Measurements from ENCODE around the gene LNPK.
A peak's percentile ranks its signal among the peaks of the same experiment; 100 is the strongest.

LNPK gene, protein sequence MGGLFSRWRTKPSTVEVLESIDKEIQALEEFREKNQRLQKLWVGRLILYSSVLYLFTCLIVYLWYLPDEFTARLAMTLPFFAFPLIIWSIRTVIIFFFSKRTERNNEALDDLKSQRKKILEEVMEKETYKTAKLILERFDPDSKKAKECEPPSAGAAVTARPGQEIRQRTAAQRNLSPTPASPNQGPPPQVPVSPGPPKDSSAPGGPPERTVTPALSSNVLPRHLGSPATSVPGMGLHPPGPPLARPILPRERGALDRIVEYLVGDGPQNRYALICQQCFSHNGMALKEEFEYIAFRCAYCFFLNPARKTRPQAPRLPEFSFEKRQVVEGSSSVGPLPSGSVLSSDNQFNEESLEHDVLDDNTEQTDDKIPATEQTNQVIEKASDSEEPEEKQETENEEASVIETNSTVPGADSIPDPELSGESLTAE

DNA sequence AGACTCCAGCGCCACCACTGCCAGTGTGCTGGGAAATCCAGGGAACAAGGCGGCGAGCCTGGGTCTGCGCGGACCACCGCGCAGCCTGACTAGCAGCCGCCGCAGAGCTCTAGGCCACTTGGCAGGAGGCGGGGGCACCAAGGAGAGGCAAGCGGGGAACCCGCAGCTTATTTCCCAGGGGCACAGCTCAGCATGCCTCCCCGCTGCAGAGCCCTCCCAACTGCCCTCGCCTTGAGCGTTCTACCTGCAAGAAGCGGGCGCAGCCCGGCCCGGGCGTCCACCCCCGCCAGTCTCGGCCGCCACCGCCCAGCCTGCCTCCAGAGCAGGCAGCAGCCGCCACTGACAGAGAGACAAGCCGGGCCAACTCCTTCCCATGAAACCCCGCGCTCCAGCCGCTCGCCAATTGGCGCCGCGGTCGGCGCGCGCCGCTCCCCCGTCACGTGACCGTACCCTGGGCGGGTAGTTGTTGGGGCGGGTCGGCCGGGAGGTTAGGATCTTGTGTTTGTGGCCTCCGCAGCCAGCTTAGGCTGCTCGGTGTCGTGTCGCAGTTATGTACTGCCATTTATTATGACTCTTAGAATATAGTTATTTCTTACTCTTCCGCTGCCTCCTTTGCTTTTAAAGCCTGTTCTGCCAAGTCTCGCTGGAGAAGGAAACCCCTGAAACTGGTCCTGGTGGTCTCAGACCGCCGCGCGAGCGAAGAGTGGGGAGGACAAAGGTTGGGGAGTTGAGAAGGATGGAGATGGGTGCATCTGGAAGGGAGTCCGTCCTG lies at the start of gene LNPK:
Gene LNPK (minus strand): TSS at position 352 of the 772 bp plus-strand sequence. CDS start 6,683 bp downstream, outside the sequence.
- peak within 1 kb of the TSS; percentile 77 for H3K4me3 ChIP-seq (replicated peaks; ENCODE audit: low read depth, low read length)
- TF ChIP-seq, protein P1, sequence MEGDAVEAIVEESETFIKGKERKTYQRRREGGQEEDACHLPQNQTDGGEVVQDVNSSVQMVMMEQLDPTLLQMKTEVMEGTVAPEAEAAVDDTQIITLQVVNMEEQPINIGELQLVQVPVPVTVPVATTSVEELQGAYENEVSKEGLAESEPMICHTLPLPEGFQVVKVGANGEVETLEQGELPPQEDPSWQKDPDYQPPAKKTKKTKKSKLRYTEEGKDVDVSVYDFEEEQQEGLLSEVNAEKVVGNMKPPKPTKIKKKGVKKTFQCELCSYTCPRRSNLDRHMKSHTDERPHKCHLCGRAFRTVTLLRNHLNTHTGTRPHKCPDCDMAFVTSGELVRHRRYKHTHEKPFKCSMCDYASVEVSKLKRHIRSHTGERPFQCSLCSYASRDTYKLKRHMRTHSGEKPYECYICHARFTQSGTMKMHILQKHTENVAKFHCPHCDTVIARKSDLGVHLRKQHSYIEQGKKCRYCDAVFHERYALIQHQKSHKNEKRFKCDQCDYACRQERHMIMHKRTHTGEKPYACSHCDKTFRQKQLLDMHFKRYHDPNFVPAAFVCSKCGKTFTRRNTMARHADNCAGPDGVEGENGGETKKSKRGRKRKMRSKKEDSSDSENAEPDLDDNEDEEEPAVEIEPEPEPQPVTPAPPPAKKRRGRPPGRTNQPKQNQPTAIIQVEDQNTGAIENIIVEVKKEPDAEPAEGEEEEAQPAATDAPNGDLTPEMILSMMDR (IDR thresholded peaks at IDR 0.05; ENCODE audit: low read length, missing control alignments): no peak
- DNase-seq (ENCODE audit: low read depth): peak; percentile 84

DNA sequence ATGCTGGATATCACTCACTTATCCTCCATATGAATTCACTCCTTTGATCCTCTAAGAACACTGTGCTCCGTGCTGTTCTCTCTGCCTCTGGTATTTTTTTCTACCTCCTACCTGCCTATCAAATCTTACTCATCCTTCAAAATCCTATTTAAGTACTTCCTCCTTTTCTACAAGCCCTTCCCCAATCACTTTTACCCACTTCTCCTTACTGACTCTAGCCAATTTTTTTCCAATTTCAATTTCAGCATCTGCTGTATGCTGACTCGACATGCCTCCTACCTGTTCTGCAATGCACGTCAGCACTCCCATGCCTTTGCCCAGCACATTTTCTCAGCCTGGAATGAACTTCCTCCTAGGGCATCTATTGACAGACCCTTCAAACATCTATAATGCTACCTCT lies 37.3 kb upstream of the LNPK start:
- TF ChIP-seq, protein P1 (IDR thresholded peaks at IDR 0.05; ENCODE audit: low read length, missing control alignments): no peak
- no peak overlapping the region for H3K4me3 ChIP-seq (replicated peaks; ENCODE audit: low read depth, low read length)
- DNase-seq (ENCODE audit: low read depth): no peak

DNA sequence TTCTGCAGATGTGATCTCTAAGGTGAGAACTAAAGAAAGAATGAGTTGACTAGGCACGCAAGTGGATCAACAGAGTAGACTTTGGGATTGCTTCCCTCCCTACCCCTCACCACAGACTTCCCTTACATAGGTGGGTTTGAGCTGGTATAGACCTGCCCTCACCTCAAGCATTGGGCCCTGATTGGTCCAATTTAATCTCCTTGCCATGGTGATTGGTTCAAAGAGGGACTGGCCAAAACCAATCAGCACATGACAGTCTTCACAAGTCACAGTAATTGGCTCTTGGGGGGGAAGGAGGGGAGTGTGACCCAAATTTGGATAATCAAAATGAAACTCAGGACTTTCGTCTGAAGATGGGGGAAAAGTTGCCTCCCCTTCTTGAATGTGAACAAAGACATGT lies 36.6 kb upstream of the LNPK start:
- TF ChIP-seq, protein P1 (IDR thresholded peaks at IDR 0.05; ENCODE audit: low read length, missing control alignments): no peak
- no peak overlapping the region for H3K4me3 ChIP-seq (replicated peaks; ENCODE audit: low read depth, low read length)
- no peak for DNase-seq (ENCODE audit: low read depth)

DNA sequence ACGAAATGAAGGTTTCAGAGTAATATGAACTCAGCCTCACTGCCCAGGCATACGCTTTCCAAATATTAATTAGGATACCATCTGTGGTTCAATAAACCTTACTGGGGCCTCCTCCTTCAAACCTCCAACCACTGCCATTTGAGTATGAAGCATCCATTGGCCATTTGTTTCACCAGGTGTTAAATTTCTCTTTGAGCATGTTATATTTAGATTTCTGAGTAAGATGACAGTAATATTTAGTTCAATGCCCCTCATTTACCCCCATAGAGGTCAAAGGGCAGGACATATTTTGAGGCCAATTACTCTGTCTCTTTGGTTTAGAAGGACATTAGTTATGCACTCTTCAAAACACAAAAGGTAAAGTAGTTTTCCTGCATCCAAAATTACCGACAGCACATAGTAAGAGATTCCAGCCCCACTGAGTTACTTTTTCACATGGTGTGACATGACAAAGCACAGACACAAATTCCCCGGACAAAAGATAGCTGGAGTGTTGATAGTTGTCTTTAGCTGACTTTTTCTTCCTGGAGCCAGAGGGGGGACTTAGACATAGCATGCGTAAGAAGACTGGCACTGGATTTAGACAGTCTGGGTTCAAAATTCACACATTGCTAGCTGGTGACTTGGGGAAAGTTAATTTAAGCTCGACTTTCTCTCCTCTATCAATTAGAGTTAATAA lies 33.1 kb upstream of the LNPK start:
- DNase-seq (ENCODE audit: low read depth): no peak
- TF ChIP-seq, protein P1 (IDR thresholded peaks at IDR 0.05; ENCODE audit: low read length, missing control alignments): no peak
- H3K4me3 ChIP-seq (replicated peaks; ENCODE audit: low read depth, low read length): no peak overlapping the region

DNA sequence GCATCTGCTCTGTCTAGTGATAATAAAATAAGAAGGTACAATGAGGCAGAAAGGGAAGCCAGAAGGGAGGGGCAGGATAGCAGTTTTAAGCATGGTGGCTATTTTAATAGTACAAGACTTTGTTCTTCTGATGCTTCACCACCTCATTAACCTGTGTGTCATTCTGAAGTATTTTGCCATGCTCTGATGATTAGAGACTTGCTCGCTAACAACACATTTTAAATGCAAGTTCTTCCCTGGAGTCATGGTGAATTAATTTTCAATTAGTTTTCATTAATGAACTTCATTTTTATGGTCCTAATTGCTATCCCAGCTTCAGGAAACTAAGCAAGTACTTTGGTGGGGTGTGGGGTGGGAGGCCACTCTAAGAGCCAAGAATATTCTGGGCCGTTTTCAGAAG lies 25.7 kb upstream of the LNPK start:
- DNase-seq (ENCODE audit: low read depth): no peak
- TF ChIP-seq, protein P1 (IDR thresholded peaks at IDR 0.05; ENCODE audit: low read length, missing control alignments): no peak

DNA sequence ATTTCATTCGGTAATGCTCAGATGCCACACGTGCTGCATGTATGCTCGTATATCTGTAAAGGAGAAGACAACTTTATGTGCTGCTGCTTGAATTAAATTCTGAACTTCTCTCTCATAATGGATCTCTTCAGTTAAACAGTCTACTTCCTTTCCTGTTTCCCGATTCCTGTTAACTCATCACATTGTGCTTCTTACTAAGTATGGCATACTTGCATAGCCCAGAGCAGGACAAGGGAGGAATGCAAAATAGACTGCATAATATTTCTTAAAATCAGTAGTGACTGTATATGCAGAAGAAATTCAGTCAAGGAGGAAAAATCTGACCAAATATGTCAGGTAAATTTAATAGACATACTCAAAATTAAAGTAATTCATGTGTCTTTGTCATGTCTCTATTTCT lies 23.9 kb upstream of the LNPK start:
- DNase-seq (ENCODE audit: low read depth): no peak
- no peak overlapping the region for H3K4me3 ChIP-seq (replicated peaks; ENCODE audit: low read depth, low read length)
- TF ChIP-seq, protein P1 (IDR thresholded peaks at IDR 0.05; ENCODE audit: low read length, missing control alignments): no peak

More for the DNA sequence above, 25.7 kb upstream of the LNPK start:
- no peak overlapping the region for H3K4me3 ChIP-seq (replicated peaks; ENCODE audit: low read depth, low read length)
